GM13976 (cell line): ENCODE measurements around the gene ANKRD11.
"Not testable (repeated sequence)": the region's sequence is repeated elsewhere in the genome, so short reads cannot be mapped to it uniquely, and the experiment has no call there.

Experiments used
- DNase-seq: peaks from one replicate; pipeline ENCODE4 v3.0.0; 2012; ENCODE audit warnings: low spot score
- CTCF ChIP-seq: IDR thresholded peaks from 2 replicates; pipeline ENCODE4 v1.5.1; 2012; ENCODE audit warnings: borderline replicate concordance, mild to moderate bottlenecking; ENCODE audit not compliant: insufficient read depth; ENCODE audit errors: extremely low read depth, missing control alignments, control extremely low read depth
- in situ Hi-C: fragments of 300-500 bp; cut with MboI; formaldehyde crosslinking; loops from one replicate; pipeline ENCODE4 v1.12.0; 2022; ENCODE audit warnings: low sequenced_read_pairs, mixed read lengths, inconsistent platforms; ENCODE audit not compliant: unreplicated experiment

The ANKRD11 gene

GRCh38 chr16:89331371-89332109, 158.8 kb downstream of the ANKRD11 start:
- in situ Hi-C loops, result loop anchor here (10.0 kb wide), 1 partner anchor 153 kb away; no protein-coding TSS in a partner anchor
- no peak for TF ChIP-seq CTCF
- no peak for DNase-seq

- no peak for DNase-seq
- no peak for TF ChIP-seq CTCF
- in situ Hi-C loops, result loop anchor here (10.0 kb wide), 1 partner anchor 154 kb away; no protein-coding TSS in a partner anchor
Measured at GRCh38 chr16:89330177-89330856, 160.0 kb downstream of the ANKRD11 start.

DNA sequence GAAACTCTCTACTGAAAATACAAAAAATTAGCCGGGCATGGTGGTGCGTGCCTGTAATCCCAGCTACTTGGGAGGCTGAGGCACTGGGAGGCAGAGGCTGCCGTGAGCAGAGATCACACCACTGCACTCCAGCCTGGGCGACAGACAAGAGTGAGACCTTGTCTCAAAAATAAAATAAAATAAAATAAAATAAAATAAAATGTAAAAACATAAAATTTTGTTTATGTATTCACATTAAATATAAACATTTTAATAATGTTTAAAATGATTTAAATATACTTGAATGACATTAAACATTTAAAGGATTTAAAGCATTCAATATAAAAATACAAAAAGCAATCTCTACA, 160.6 kb downstream of the ANKRD11 start:
- in situ Hi-C loops, result loop anchor here (10.0 kb wide), 1 partner anchor 155 kb away; no protein-coding TSS in a partner anchor

GRCh38 chr16:89328412-89329400, 161.7 kb downstream of the ANKRD11 start:
- DNase-seq, in situ Hi-C loops: not testable (repeated sequence)

More for the DNA sequence above, 160.6 kb downstream of the ANKRD11 start:
- not testable (repeated sequence) for DNase-seq

DNA sequence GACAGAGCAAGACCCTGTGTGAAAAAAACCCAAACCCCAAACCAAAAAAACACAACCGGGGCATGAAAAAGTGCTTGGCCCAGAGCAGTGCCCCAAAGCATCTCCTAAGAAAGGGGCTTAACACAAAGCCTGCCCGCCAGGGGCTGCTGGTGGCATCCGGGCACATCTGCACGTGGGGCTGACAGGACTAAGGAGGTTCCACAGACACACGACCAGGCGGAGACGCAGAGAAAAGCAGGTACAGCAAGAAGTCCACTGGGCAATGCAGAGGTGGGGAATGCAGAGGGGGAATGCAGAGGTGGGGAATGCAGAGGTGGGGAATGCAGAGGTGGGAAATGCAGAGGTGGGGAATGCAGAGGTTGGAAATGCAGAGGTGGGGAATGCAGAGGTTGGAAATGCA, 163.6 kb downstream of the ANKRD11 start:
- no peak for TF ChIP-seq CTCF
- no peak for DNase-seq
- in situ Hi-C loops, result no loop called here

DNA sequence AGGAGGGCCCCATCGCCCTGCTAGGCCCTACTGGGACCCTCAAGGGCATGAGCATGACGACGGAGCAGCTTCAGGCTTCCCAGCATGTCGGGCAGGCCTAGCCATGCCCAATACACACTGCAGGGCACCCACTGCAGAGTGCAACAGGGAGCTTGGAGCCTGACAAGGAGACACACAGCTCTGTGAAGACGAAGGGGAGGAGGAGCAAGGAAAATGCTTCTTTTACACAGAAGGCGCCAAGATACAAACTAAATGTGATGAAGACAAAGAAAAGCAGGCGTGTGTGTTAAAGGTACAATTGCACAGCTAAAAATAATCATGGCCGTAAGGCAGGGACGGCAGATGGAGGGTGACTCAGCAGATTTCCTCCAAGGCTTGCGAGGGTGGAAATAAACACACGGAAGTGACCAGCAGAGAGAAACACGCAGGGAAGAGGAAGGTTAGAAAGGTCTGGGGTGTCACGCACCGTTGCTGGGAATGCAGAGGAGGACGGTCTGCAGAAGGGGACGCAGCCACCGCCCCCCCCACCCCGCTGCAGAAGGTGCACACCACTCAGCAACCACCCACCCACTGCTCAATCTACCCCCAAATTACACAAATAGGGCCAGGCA, 164.4 kb downstream of the ANKRD11 start:
- in situ Hi-C loops, result no loop called here
- DNase-seq, result peak; percentile 72
- TF ChIP-seq CTCF, result no peak

DNA sequence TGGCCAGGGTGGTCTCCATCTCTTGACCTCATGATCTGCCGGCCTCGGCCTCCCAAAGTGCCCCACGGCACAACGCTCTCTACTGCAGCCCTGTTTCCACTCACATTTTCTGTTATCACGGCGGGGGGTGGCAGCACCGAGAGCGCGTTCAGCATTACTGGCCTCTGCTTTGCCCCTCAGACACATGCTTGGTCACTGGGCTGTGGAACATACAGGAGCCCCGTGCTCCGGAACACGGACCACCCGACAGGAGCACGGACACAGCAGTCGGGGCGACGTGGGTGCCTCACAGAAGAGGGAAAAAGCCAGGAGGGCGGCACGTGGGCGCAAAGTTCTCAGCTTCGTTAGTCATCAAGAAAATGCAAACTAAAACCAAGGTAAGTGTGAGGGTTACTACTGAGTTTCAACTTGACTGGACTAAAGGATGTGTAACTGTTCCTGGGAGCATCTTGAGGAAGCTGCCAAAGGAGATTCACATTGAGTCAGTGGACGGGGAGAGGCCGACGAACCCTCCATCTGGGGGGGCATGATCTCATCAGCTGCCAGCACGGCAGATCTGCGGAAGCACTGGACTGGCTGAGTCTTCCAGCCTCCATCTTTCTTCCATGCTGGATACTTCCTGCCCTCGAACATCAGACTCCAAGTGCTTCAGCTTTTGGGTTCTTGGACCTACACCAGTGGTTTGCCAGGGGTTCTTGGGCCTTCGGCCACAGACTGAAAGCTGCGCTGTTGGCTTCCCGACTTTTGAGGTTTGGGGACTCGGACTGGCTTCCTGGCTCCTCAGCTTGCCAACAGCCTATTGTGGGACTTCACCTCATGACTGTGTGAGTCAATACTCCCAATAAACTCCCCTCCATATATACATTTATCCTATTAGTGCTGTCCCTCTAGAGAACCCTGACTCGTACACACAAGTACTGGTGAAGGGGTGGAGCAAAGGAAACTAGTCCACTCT, 166.0 kb downstream of the ANKRD11 start:
- peak; percentile 81 for DNase-seq
- in situ Hi-C loops, result no loop called here
- TF ChIP-seq CTCF, result no peak
